IMR-90 (cell line): ENCODE data around the gene SNCG. TPM values are rescaled to one million over a fixed set of nuclear protein-coding genes. Genes with fewer than 3 reads are reported as not detected.

ENCODE experiments used
- ATAC-seq: fragments of 200-7000 bp; cut with Tn5 transposase; 2 replicates; pipeline ENCODE4 v1.9.1; 2020; ENCODE audit warnings: low read depth, mild to moderate bottlenecking, moderate library complexity
- BruUV-seq: library from RNA; stranded (reverse); fragments of 400-500 nt; replicated peaks from 2 replicates; lab custom pipeline; 2021; lab: Mats Ljungman, UMichigan
- CTCF ChIA-PET: fragments of 300-600 bp; formaldehyde crosslinking; extraction: SDS; loops from one replicate; lab custom pipeline; 2021; ENCODE audit warnings: antibody characterized with exemption; lab: Yijun Ruan, JAX
- POLR2A ChIA-PET: fragments of 300-600 bp; sonication (Branson Sonifier 250); formaldehyde crosslinking; loops from one replicate; lab custom pipeline; 2022; ENCODE audit warnings: antibody characterized with exemption; ENCODE audit not compliant: unreplicated experiment; lab: Charles Lee
- DNase-seq: peaks from one replicate; pipeline ENCODE4 v3.0.0; 2013
- H2AFZ ChIP-seq: replicated peaks from 2 replicates; pipeline ENCODE3; 2013; ENCODE audit warnings: low read length, mild to moderate bottlenecking; ENCODE audit not compliant: poor library complexity
- H2AK5ac ChIP-seq: 2 replicates; pipeline ENCODE4 v1.6.1; 2013; ENCODE audit warnings: low read depth, low read length, inconsistent platforms
- H2AK9ac ChIP-seq: replicated peaks from 2 replicates; pipeline ENCODE3; 2013; ENCODE audit warnings: mild to moderate bottlenecking, low read depth, low read length, moderate library complexity; ENCODE audit not compliant: poor library complexity
- H2BK120ac ChIP-seq: 2 replicates; pipeline ENCODE4 v1.6.1; 2013; ENCODE audit warnings: low read depth, low read length, inconsistent platforms
- H2BK15ac ChIP-seq: 3 replicates; pipeline ENCODE4 v1.6.1; 2013; ENCODE audit warnings: low read depth, low read length, inconsistent platforms
- H2BK20ac ChIP-seq: 2 replicates; pipeline ENCODE4 v1.6.1; 2013; ENCODE audit warnings: low read depth, mild to moderate bottlenecking, inconsistent platforms, low read length, moderate library complexity
- H2BK5ac ChIP-seq: 2 replicates; pipeline ENCODE4 v1.6.1; 2013; ENCODE audit warnings: mild to moderate bottlenecking, low read depth, low read length, inconsistent platforms; ENCODE audit not compliant: poor library complexity, severe bottlenecking
- H3K14ac ChIP-seq: replicated peaks from 2 replicates; pipeline ENCODE4 v1.6.1; 2013; ENCODE audit warnings: low read depth, low read length, inconsistent platforms
- H3K18ac ChIP-seq: 2 replicates; pipeline ENCODE4 v1.6.1; 2013; ENCODE audit warnings: low read depth, low read length, control low read depth
- H3K23ac ChIP-seq: 2 replicates; pipeline ENCODE4 v1.6.1; 2013; ENCODE audit warnings: low read depth, low read length, inconsistent platforms
- H3K27ac ChIP-seq: 2 replicates; pipeline ENCODE4 v1.5.1; 2013; ENCODE audit warnings: mild to moderate bottlenecking, control low read depth, low read length; ENCODE audit not compliant: insufficient read depth
- H3K27me3 ChIP-seq: 2 replicates; pipeline ENCODE4 v1.6.1; 2013; ENCODE audit warnings: low read length; ENCODE audit not compliant: control insufficient read depth, insufficient read depth
- H3K36me3 ChIP-seq: 2 replicates; pipeline ENCODE4 v1.6.1; 2013; ENCODE audit warnings: low read length, mixed read lengths; ENCODE audit not compliant: control insufficient read depth, insufficient read depth
- H3K4ac ChIP-seq: 2 replicates; pipeline ENCODE4 v1.6.1; 2013; ENCODE audit warnings: low read depth, low read length, inconsistent platforms
- H3K4me1 ChIP-seq: 2 replicates; pipeline ENCODE4 v1.6.1; 2013; ENCODE audit warnings: low read length, mixed read lengths; ENCODE audit not compliant: control insufficient read depth, insufficient read depth
- H3K4me2 ChIP-seq: 2 replicates; pipeline ENCODE4 v1.6.1; 2013; ENCODE audit warnings: low read depth, mild to moderate bottlenecking, control low read depth, low read length, moderate library complexity
- H3K4me3 ChIP-seq: 2 replicates; pipeline ENCODE4 v1.5.1; 2013; ENCODE audit warnings: low read depth, mild to moderate bottlenecking, control low read depth, low read length, moderate library complexity; ENCODE audit not compliant: insufficient read depth
- H3K56ac ChIP-seq: 2 replicates; pipeline ENCODE4 v1.6.1; 2013; ENCODE audit warnings: low read length, inconsistent platforms; ENCODE audit not compliant: insufficient read depth; ENCODE audit errors: extremely low read depth
- H3K79me1 ChIP-seq, 2 experiments: 2 replicates each; pipeline ENCODE4 v1.6.1; 2013; ENCODE audit warnings: low read length in 2 of 2, inconsistent platforms in 1 of 2, low read depth in 1 of 2
- H3K9ac ChIP-seq: 2 replicates; pipeline ENCODE4 v1.6.1; 2013; ENCODE audit warnings: low read depth, low read length, control low read depth
- H3K9me1 ChIP-seq: 2 replicates; pipeline ENCODE4 v1.6.1; 2013; ENCODE audit warnings: low read length, inconsistent platforms; ENCODE audit not compliant: insufficient read depth
- H3K9me3 ChIP-seq: 2 replicates; pipeline ENCODE4 v1.6.1; 2013; ENCODE audit warnings: low read length; ENCODE audit not compliant: control insufficient read depth, insufficient read depth
- H4K20me1 ChIP-seq: 2 replicates; pipeline ENCODE4 v1.6.1; 2013; ENCODE audit warnings: low read length, inconsistent platforms; ENCODE audit not compliant: insufficient read depth
- H4K5ac ChIP-seq: 2 replicates; pipeline ENCODE4 v1.6.1; 2013; ENCODE audit warnings: mild to moderate bottlenecking, low read depth, low read length, control low read depth
- H4K8ac ChIP-seq, 2 experiments: 2 replicates each; pipeline ENCODE4 v1.6.1; 2013; ENCODE audit warnings: low read depth in 2 of 2, low read length in 2 of 2, control low read depth in 1 of 2, inconsistent platforms in 1 of 2
- H4K91ac ChIP-seq: 2 replicates; pipeline ENCODE4 v1.6.1; 2013; ENCODE audit warnings: low read depth, low read length, inconsistent platforms; ENCODE audit not compliant: insufficient read depth
- CEBPB ChIP-seq: IDR thresholded peaks from 2 replicates; pipeline ENCODE4 v1.6.1; 2012; ENCODE audit warnings: low read depth, low read length, improper control_type of control experiment
- CHD1 ChIP-seq: IDR thresholded peaks from 2 replicates; pipeline ENCODE4 v1.6.1; 2012; ENCODE audit warnings: low read depth, low read length, improper control_type of control experiment
- ELK1 ChIP-seq: fragments of 150-350 bp; IDR thresholded peaks from 2 replicates; pipeline ENCODE4 v1.6.1; 2016; ENCODE audit warnings: low read depth, mild to moderate bottlenecking, low read length, moderate library complexity, borderline replicate concordance
- MAFK ChIP-seq: IDR thresholded peaks from 2 replicates; pipeline ENCODE4 v1.6.1; 2012; ENCODE audit warnings: low read depth, low read length, improper control_type of control experiment
- MXI1 ChIP-seq: IDR thresholded peaks from 2 replicates; pipeline ENCODE4 v1.6.1; 2012; ENCODE audit warnings: low read depth, mild to moderate bottlenecking, low read length, moderate library complexity, borderline replicate concordance
- NFE2L2 ChIP-seq: fragments of 150-350 bp; IDR thresholded peaks from 2 replicates; pipeline ENCODE4 v1.6.1; 2016; ENCODE audit warnings: low read depth, mild to moderate bottlenecking, low read length
- SMC3 ChIP-seq: fragments of 150-350 bp; IDR thresholded peaks from 2 replicates; pipeline ENCODE4 v1.6.1; 2016; ENCODE audit warnings: low read depth, mild to moderate bottlenecking, antibody characterized with exemption, low read length, moderate library complexity
- USF2 ChIP-seq: fragments of 150-350 bp; IDR thresholded peaks from 2 replicates; pipeline ENCODE4 v1.6.1; 2017; ENCODE audit warnings: mild to moderate bottlenecking, antibody characterized with exemption, low read length, low read depth
- dilution Hi-C: fragments of 300-500 bp; cut with HindIII; formaldehyde crosslinking; loops from one replicate; pipeline ENCODE4 v1.14.3; 2018; ENCODE audit warnings: low sequenced_read_pairs; ENCODE audit not compliant: unreplicated experiment
- in situ Hi-C: fragments of 300-500 bp; cut with MboI; formaldehyde crosslinking; loops from 3 replicates; pipeline ENCODE4 v1.14.3; 2019; ENCODE audit warnings: low sequenced_read_pairs, inconsistent platforms, mixed read lengths
- intact Hi-C: fragments of 100-400 bp; cut with micrococcal nuclease; formaldehyde crosslinking; loops from 2 replicates; pipeline ENCODE4 v1.10.0; 2022
- polyA plus RNA-seq, 3 experiments: library from polyadenylated mRNA; depleted of rRNA; stranded (reverse); fragments of >200 nt; gene quantifications; 2 replicates each; pipeline ENCODE4 v1.2.3, GENCODE V29; 2012; ENCODE audit warnings: low replicate concordance in 1 of 3
- total RNA-seq: library from RNA; depleted of rRNA; stranded (reverse); fragments of >200 nt; gene quantifications from 2 replicates; pipeline ENCODE4 v1.2.3, GENCODE V29; 2012

SNCG gene
- total and polyA plus RNA-seq, 2 of the 4 experiments (the other 2 are of a cell fraction): 10.6 to 19.0 TPM

DNA sequence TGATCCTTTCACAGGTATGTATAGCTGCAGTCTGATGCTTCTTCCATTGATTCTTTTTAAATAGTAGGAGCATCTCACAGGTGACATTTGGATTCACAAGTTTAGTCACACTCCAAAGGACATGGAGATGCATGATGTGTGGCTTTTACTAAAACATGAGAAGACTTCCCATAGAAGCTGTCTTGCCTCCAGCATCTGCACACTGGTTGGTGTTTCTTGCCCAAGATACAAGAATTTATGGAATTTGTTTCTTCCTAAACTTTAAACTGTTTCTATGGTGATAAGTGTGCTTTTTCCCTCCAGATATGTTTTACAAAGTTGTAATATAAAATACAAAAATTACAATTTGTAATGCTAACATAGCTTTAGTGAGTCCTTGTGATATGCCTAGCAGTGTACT, 34.1 kb downstream of the SNCG start:
- no peak overlapping the region for H2AK9ac ChIP-seq
- no peak for ATAC-seq
- no peak overlapping the region for H4K8ac ChIP-seq
- no peak for TF ChIP-seq MXI1
- TF ChIP-seq USF2: no peak
- TF ChIP-seq CHD1: no peak
- no peak for TF ChIP-seq MAFK
- TF ChIP-seq CEBPB: peak; percentile 34; the same call in 1 of the 2 replicates
- TF ChIP-seq SMC3: no peak
- no peak for TF ChIP-seq NFE2L2
- no peak for TF ChIP-seq ELK1
- H3K4ac ChIP-seq: no peak overlapping the region
- H2BK120ac ChIP-seq: no peak overlapping the region
- H4K5ac ChIP-seq: no peak overlapping the region
- H3K14ac ChIP-seq: no peak overlapping the region
- no peak overlapping the region for H3K56ac ChIP-seq
- DNase-seq: no peak
- POLR2A ChIA-PET: no interaction called here
- H4K20me1 ChIP-seq: no peaks in the 10 kb centered on the region
- no peak overlapping the region for H3K4me2 ChIP-seq
- H3K27me3 ChIP-seq: peaks cover 5% of the 10 kb centered on the region; the same call in 1 of the 2 replicates
- dilution Hi-C loops: no loop called here
- no peak overlapping the region for H2BK5ac ChIP-seq
- in situ Hi-C loops: no loop called here
- H3K36me3 ChIP-seq: no peaks in the 10 kb centered on the region
- intact Hi-C loops: no loop called here
- H2BK15ac ChIP-seq: no peak overlapping the region
- CTCF ChIA-PET: no interaction called here
- no TSS peak for BruUV-seq
- no peak overlapping the region for H4K91ac ChIP-seq
- H3K79me1 ChIP-seq: no peaks in the 10 kb centered on the region
- H3K4me3 ChIP-seq: no peak overlapping the region
- no peak overlapping the region for H3K18ac ChIP-seq
- no peaks in the 10 kb centered on the region for H3K4me1 ChIP-seq
- no peak overlapping the region for H2AK5ac ChIP-seq
- H3K9me1 ChIP-seq: no peaks in the 10 kb centered on the region
- H2BK20ac ChIP-seq: no peak overlapping the region
- no peaks in the 10 kb centered on the region for H3K9me3 ChIP-seq
- H3K23ac ChIP-seq: no peak overlapping the region
- H3K9ac ChIP-seq: no peak overlapping the region
- no peak overlapping the region for H3K27ac ChIP-seq
- H2AFZ ChIP-seq: no peak overlapping the region
